ENCODE data around the gene ADRA1B.
"Not testable (repeated sequence)": the region's sequence is repeated elsewhere in the genome, so short reads cannot be mapped to it uniquely, and the experiment has no call there.

DNA sequence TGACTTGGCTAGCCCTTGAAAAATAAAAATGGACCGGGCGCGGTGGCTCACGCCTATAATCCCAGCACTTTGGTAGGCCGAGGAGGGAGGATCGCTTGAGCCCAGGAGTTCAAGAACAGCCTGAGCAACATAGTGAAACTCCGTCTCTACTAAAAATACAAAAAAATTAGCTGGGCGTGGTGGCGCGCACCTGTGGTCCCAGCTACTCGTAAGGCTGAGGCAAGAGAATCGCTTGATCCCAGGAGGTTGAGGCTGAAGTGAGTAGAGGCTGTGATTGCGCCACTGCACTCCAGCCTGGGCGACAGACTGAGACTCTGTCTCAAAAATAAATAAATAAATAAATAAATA is 92.2 kb downstream of the ADRA1B start:
- not testable (repeated sequence) for TF ChIP-seq CTCF (conservative IDR thresholded peaks at IDR 0.05; ENCODE audit: low read depth, low read length); EZH2 (IDR thresholded peaks at IDR 0.05; ENCODE audit: low read length, unreplicated experiment); EZH2phosphoT487 (IDR thresholded peaks at IDR 0.05; ENCODE audit: borderline replicate concordance, low read length)
